GM21390 (cell line): Measurements from ENCODE around the gene GID8.
"Not testable (repeated sequence)": the region's sequence is repeated elsewhere in the genome, so short reads cannot be mapped to it uniquely, and the experiment has no call there.

Experiments
- ATAC-seq: cut with Tn5 transposase; IDR thresholded peaks from one replicate; pipeline ENCODE4 v1.9.1; 2021; ENCODE audit not compliant: unreplicated experiment

Gene GID8

GRCh38 chr20:62921119-62921687 lies 16.7 kb upstream of the GID8 start:
- ATAC-seq, result no peak

- ATAC-seq, result no peak
These were observed 15.5 kb upstream of the GID8 start for GRCh38 chr20:62922451-62922921.

GRCh38 chr20:62923059-62923668 lies 14.8 kb upstream of the GID8 start:
- ATAC-seq, result not testable (repeated sequence)

GRCh38 chr20:62923669-62924441 lies 14.1 kb upstream of the GID8 start:
- ATAC-seq, result no peak

GRCh38 chr20:62924442-62925075 lies 13.4 kb upstream of the GID8 start:
- no peak for ATAC-seq

GRCh38 chr20:62925076-62925419 lies 12.9 kb upstream of the GID8 start:
- ATAC-seq, result no peak

GRCh38 chr20:62925420-62926228 lies 12.3 kb upstream of the GID8 start:
- ATAC-seq, result peak; percentile 10

- ATAC-seq, result peak; percentile 65
These were observed 11.5 kb upstream of the GID8 start, which contains the start of gene DIDO1 for GRCh38 chr20:62926229-62927127. Gene DIDO1, minus strand, starts transcription at chr20:62926505.

GRCh38 chr20:62927128-62927705 lies 10.7 kb upstream of the GID8 start:
- ATAC-seq, result no peak

- no peak for ATAC-seq
These were observed 9.6 kb upstream of the GID8 start for GRCh38 chr20:62928246-62928939.

GRCh38 chr20:62929051-62929538 lies 8.9 kb upstream of the GID8 start:
- ATAC-seq, result peak; percentile 30

- ATAC-seq, result no peak
These were observed 6.5 kb upstream of the GID8 start for GRCh38 chr20:62931464-62931863.

- no peak for ATAC-seq
These were observed 4.0 kb upstream of the GID8 start for GRCh38 chr20:62933966-62934365.

GRCh38 chr20:62935204-62935967 lies 2.6 kb upstream of the GID8 start:
- no peak for ATAC-seq

- no peak for ATAC-seq
These were observed 1.9 kb upstream of the GID8 start for GRCh38 chr20:62935968-62936585.

GRCh38 chr20:62937268-62938104 lies 461 bp upstream of the GID8 start:
- ATAC-seq, result peak; percentile 70

- ATAC-seq, result no peak
These were observed 2.9 kb downstream of the GID8 start for GRCh38 chr20:62940875-62941274.
